Immature natural killer cell (primary cell): ENCODE results near the gene KIRREL1. TPM values are rescaled to one million over a fixed set of nuclear protein-coding genes. Genes with fewer than 3 reads are reported as not detected.

Experiments used
- DNase-seq, 3 donors: peaks; one replicate each; pipeline ENCODE4 v3.0.0; 2022; ENCODE audit warnings: mixed read lengths in 1 of 3
- H3K27ac Mint-ChIP-seq, 6 donors: one replicate each; pipeline ENCODE4 v1.8.0; 2020; ENCODE audit warnings: mixed read lengths in 6 of 6, mild to moderate bottlenecking in 5 of 6, inconsistent platforms in 4 of 6, moderate library complexity in 3 of 6
- H3K27me3 Mint-ChIP-seq, 3 donors: one replicate each; pipeline ENCODE4 v1.8.0; 2020 to 2021; ENCODE audit warnings: low read depth in 3 of 3, mild to moderate bottlenecking in 3 of 3, mixed read lengths in 3 of 3, moderate library complexity in 3 of 3, inconsistent platforms in 1 of 3
- H3K36me3 Mint-ChIP-seq, 3 donors: one replicate each; pipeline ENCODE4 v1.8.0; 2020; ENCODE audit warnings: mixed read lengths in 3 of 3, inconsistent platforms in 2 of 3, mild to moderate bottlenecking in 2 of 3
- H3K4me1 Mint-ChIP-seq, 2 donors: one replicate each; pipeline ENCODE4 v1.8.0; 2020; ENCODE audit warnings: inconsistent platforms in 2 of 2, mild to moderate bottlenecking in 2 of 2, mixed read lengths in 2 of 2, moderate library complexity in 1 of 2
- H3K4me3 Mint-ChIP-seq, 5 donors: one replicate each; pipeline ENCODE4 v1.8.0; 2020; ENCODE audit warnings: mild to moderate bottlenecking in 5 of 5, mixed read lengths in 5 of 5, inconsistent platforms in 3 of 5, moderate library complexity in 3 of 5
- H3K9me3 Mint-ChIP-seq, 6 donors: one replicate each; pipeline ENCODE4 v1.8.0; 2020; ENCODE audit warnings: mild to moderate bottlenecking in 6 of 6, mixed read lengths in 6 of 6, inconsistent platforms in 4 of 6, moderate library complexity in 3 of 6
- polyA plus RNA-seq, 3 donors: library from polyadenylated mRNA; unstranded; fragments of 300-500 nt; fragmentation: Illumina TruSeq; gene quantifications; one replicate each; pipeline ENCODE4 v1.2.3, GENCODE V29; 2021

Gene KIRREL1
- polyA plus RNA-seq, 3 donors from 2014 or later = not detected

DNA sequence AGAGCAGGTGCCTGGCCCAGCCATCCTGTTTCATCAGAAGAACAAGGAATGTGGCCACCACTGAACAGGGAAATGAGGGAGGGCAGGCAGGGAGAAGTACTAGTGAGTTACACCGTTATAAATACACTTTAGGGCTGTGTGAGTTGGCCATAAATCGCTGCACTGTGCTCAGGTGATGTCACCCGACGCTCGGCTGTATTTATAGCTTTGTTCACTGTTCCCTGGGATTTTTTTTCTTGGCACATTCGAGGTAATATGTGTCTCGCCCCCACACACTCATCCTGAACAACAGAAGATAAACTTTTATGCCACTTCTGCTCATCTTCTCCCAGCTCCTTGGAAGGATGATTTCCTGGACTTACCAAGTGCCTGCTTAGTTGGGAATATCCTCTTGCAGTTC, 9.0 kb upstream of the KIRREL1 start:
- Mint-ChIP-seq H3K9me3 (peaks cover 0 to 2% (median 0%) of the 10 kb centered on the region in 6 donors), H3K36me3 (no peaks in the 10 kb centered on the region), H3K4me1 (no peaks in the 10 kb centered on the region), H3K27ac (no peak overlapping the region), H3K27me3 (peaks cover 2 to 6% (median 3%) of the 10 kb centered on the region in 3 donors), H3K4me3 (no peak overlapping the region)
- no peak for DNase-seq

DNA sequence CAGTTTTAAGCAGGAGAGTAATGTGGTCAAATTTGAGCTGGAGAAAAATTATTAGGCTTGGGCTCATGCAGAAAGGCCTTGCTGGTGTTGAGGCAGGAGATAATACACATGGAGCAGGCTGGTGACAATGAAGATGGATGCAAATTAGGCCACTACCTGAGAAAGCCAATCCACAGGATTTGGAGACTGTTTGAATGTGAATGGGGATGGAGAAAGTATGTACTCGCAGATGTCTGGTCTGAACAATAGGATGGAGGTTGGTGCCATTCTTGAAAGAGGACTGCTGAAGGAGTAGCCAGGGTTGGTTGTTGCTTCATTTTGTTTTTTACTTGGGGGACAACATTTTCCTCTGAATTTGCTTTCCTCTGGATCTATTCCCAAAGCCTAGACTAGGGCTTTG, 8.0 kb upstream of the KIRREL1 start:
- Mint-ChIP-seq H3K9me3 (peaks cover 0 to 2% (median 0%) of the 10 kb centered on the region in 6 donors), H3K27ac (no peak overlapping the region), H3K4me1 (no peaks in the 10 kb centered on the region), H3K27me3 (peaks cover 2 to 6% (median 3%) of the 10 kb centered on the region in 3 donors), H3K36me3 (no peaks in the 10 kb centered on the region), H3K4me3 (no peak overlapping the region)
- DNase-seq = no peak

DNA sequence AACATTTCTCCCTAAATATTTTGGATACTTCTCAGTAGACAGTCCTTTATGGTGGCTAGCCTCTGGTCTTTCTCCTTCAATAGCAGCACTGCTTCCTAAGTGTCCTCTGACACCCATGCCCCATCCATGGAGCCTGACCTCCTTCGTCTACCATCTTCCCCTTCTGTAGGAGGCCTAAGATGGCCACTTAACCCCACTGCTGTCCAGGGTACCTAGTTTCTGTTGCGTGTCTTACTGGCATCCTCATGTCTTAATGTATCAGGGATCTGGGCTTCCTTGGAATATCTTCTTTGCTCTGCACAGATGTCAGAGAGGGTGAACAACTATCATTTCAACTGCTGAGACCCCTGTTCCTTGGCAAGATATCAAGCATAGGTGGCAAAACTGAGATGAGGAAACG, 5.4 kb upstream of the KIRREL1 start:
- H3K4me3 Mint-ChIP-seq = no peak overlapping the region
- H3K36me3 Mint-ChIP-seq = no peaks in the 10 kb centered on the region
- DNase-seq = no peak
- H3K27ac Mint-ChIP-seq = no peak overlapping the region
- peaks cover 5 to 12% (median 8%) of the 10 kb centered on the region in 3 donors for H3K27me3 Mint-ChIP-seq
- H3K4me1 Mint-ChIP-seq = peaks cover 1 to 9% of the 10 kb centered on the region in 2 donors
- peaks cover 0 to 2% (median 0%) of the 10 kb centered on the region in 6 donors for H3K9me3 Mint-ChIP-seq

DNA sequence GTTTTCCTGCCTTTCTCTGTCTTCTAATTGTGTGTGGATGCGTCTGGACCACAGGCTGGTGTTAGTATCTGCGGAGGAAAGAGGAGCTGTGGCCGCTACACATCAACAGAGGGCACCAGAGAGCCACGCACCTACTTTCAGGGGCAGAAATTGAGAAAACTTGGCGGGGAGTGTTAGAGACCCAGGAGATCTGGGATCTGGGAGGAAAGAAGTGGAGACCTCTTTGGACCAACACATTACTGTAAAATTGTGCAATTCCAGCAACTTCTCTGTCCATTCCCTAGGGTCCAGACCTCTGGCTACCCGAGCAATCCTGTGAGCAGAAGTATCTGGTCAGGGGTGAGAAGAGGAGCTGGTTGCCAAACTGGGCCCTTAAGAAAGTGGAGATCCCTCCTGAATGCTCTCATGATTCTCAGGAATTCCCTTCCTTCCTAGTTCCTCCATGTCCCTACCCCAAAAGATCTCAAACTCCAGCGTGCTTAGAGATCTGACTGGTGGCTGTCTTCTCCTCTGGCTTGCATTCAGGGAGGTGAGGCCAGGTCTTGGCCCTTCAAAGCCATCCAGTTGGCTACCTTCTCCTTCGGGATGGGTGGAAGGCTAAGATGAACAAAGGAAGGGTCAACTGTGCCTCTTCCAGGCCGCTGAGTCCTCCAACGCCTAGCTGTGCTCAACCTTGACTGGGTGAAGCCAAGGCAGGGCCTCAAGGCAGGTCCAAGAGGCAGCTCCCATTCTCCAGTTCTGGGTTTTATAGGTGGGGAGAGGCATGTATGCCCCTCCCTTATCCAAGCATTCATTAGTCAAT, 1.2 kb upstream of the KIRREL1 start:
- Mint-ChIP-seq H3K9me3 (no peaks in the 10 kb centered on the region), H3K27me3 (peaks cover 9 to 17% (median 9%) of the 10 kb centered on the region in 3 donors), H3K4me1 (peaks cover 7 to 11% of the 10 kb centered on the region in 2 donors), H3K4me3 (peak overlapping the region in 2 of 5 donors; percentile 69 to 71), H3K27ac (no peak overlapping the region), H3K36me3 (no peaks in the 10 kb centered on the region)
- DNase-seq = peak; percentile 10 to 12 (median 10)

- H3K27me3 Mint-ChIP-seq = peaks cover 9 to 17% (median 9%) of the 10 kb centered on the region in 3 donors
- H3K4me3 Mint-ChIP-seq = peak overlapping the region; percentile 20 to 71 (median 69)
- no peaks in the 10 kb centered on the region for H3K9me3 Mint-ChIP-seq
- DNase-seq = no peak
- no peaks in the 10 kb centered on the region for H3K36me3 Mint-ChIP-seq
- H3K27ac Mint-ChIP-seq = no peak overlapping the region
- peaks cover 7 to 11% of the 10 kb centered on the region in 2 donors for H3K4me1 Mint-ChIP-seq
Measured at GRCh38 chr1:157992833-157993146, 655 bp upstream of the KIRREL1 start.

DNA sequence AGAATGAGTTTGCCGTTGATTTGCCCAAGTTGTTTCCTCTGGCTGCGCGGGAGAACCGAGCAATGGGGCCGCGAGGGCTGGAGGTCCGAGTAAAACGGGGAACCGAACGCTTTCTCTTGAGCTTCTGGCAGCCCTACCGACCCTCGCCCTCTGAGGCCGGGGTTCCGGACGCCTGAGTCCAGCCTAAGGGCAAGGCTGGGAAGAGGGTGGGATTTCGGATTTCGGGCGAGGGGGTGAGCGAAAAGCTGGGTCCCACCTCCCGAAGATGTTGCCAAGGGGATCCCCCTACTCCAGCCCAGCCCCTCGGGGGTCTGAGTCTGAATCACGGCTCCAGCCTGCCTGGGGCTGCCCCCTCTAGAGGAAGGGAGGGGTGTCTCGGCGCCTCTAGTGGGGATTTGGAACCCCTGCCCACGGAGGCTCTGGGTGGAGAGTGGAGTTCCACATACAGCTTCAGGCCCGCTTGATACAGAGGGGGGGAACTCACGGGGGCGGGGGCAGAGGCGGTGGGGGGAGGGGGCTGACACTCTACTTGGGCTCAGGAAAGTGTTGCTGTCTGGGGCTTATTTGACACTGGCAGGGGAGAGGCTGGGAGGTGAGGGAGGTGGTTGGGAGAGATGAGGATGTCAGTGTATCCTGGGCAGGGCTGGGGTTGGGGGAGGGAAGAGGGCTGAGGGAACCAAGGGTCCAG, 617 bp downstream of the KIRREL1 start:
- no peaks in the 10 kb centered on the region for H3K36me3 Mint-ChIP-seq

DNA sequence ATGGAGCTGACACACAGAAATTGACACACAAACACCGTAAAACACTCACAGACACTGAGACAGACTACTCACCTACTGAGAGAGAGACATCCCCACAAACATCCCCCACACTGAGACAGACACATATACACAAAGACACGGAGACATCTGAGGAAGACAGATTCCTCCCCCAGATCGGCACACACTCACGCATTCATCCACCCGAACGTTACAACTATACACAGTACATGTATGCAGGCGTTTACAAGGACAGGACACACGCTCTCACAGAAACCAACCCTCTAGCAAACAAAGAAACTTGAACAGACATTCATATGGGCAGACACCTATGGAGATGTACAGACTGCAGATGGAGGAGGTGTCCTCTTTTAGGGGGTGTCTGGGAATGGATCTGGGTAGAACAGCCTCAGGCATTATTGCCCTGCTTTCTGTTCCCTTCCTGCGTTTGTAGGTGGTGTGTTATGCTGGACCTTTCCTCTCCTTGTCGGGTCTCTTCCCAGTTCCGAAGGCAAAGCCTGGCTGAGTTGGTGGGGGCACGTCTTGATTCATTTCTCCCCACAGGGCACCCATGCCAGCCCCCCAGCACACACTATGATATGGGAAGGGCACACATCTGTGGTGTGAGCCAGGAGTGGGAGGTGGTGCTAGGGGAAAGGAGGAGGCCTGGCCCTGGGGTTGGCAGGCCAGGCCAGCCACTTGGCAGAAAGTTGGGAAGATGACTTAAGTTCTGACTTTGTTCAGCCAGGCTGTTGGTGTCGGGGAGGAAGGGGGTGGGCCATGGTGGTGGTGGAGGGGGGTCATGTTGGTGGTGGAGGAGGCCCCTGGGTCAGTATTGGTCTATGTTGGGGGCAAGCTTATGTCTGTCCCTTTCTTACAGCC, 1.5 kb downstream of the KIRREL1 start:
- H3K27ac Mint-ChIP-seq = no peak overlapping the region
- no peak for DNase-seq
- no peaks in the 10 kb centered on the region for H3K9me3 Mint-ChIP-seq
- peaks cover 9 to 17% (median 11%) of the 10 kb centered on the region in 3 donors for H3K27me3 Mint-ChIP-seq
- H3K4me3 Mint-ChIP-seq = peak overlapping the region; percentile 0 to 46 (median 23)
- H3K36me3 Mint-ChIP-seq = no peaks in the 10 kb centered on the region
- peaks cover 7 to 11% of the 10 kb centered on the region in 2 donors for H3K4me1 Mint-ChIP-seq

More for the DNA sequence above, 617 bp downstream of the KIRREL1 start:
- no peak for DNase-seq
- H3K27me3 Mint-ChIP-seq = peaks cover 9 to 17% (median 11%) of the 10 kb centered on the region in 3 donors
- no peak overlapping the region for H3K27ac Mint-ChIP-seq
- peak overlapping the region in 4 of 5 donors; percentile 0 to 46 (median 22) for H3K4me3 Mint-ChIP-seq
- peaks cover 7 to 11% of the 10 kb centered on the region in 2 donors for H3K4me1 Mint-ChIP-seq
- no peaks in the 10 kb centered on the region for H3K9me3 Mint-ChIP-seq

DNA sequence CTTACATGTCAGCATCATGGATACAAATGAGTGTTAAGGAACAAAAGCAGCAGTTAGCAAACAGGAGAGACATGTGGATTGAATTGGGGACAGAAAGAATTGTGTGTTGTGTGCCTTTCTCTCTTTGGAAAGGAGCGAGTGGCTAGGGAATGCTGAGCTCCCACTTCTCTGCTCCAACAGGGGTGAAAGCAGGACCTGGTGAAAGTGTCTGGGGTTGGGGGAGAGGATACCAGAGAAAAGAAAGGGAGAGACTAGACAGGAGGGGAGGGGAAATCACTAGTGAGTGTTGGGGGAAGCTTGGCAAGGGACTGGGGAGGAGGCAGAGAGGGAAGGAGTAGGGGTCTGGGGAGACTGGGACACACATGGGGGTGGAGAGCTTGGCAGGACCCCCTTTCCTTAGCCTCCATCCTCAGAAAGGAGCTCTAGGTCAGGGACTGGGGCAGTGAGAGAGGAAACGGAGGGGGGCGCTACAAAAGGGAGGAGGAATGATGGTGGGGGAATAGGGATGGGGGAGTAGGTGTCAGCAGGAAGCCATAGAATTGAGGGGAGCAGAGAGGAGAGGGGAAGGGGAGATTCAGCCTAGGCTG, 2.2 kb downstream of the KIRREL1 start:
- Mint-ChIP-seq H3K27ac (no peak overlapping the region), H3K4me3 (no peak overlapping the region), H3K9me3 (no peaks in the 10 kb centered on the region), H3K36me3 (no peaks in the 10 kb centered on the region), H3K4me1 (peaks cover 7 to 11% of the 10 kb centered on the region in 2 donors), H3K27me3 (peaks cover 9 to 17% (median 11%) of the 10 kb centered on the region in 3 donors)
- DNase-seq = no peak

- Mint-ChIP-seq H3K36me3 (peaks cover 0 to 2% (median 0%) of the 10 kb centered on the region in 3 donors), H3K27me3 (peaks cover 6 to 17% (median 11%) of the 10 kb centered on the region in 3 donors), H3K4me3 (no peak overlapping the region), H3K27ac (no peak overlapping the region), H3K4me1 (peaks cover 7 to 11% of the 10 kb centered on the region in 2 donors), H3K9me3 (no peaks in the 10 kb centered on the region)
- no peak for DNase-seq
Measured at GRCh38 chr1:157996433-157996832, 3.0 kb downstream of the KIRREL1 start.

DNA sequence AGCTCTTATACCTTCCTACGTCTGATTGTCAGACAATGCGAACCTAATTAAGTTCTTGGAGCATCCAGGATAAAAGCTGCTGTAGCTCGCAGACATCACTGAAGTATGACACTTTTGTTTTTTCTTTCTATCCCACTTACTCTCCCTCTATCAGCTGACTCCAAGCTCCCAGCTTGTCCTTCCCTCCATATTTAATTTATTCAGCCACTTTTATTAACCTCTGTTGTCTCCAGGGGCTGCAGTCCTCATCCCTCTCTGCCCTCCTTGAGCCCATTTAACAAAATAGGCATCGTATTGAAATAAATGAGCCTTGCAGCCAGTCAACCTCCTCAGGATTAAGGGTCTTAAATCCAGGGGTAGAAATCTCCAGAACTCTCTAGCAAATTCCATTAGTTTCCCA, 7.1 kb downstream of the KIRREL1 start:
- Mint-ChIP-seq H3K27me3 (peaks cover 2 to 6% (median 5%) of the 10 kb centered on the region in 3 donors), H3K36me3 (peaks cover 0 to 3% (median 0%) of the 10 kb centered on the region in 3 donors), H3K4me1 (no peaks in the 10 kb centered on the region), H3K9me3 (no peaks in the 10 kb centered on the region), H3K4me3 (no peak overlapping the region), H3K27ac (no peak overlapping the region)
- no peak for DNase-seq

- Mint-ChIP-seq H3K27ac (no peak overlapping the region), H3K4me1 (no peaks in the 10 kb centered on the region), H3K27me3 (peaks cover 0 to 6% (median 3%) of the 10 kb centered on the region in 3 donors), H3K9me3 (no peaks in the 10 kb centered on the region), H3K36me3 (peaks cover 0 to 3% (median 0%) of the 10 kb centered on the region in 3 donors), H3K4me3 (no peak overlapping the region)
- no peak for DNase-seq
Measured at GRCh38 chr1:158002022-158002630, 8.7 kb downstream of the KIRREL1 start.

GRCh38 chr1:158002631-158003405, 9.4 kb downstream of the KIRREL1 start:
- Mint-ChIP-seq H3K4me1 (no peaks in the 10 kb centered on the region), H3K4me3 (no peak overlapping the region), H3K36me3 (peaks cover 0 to 3% (median 0%) of the 10 kb centered on the region in 3 donors), H3K9me3 (no peaks in the 10 kb centered on the region), H3K27ac (no peak overlapping the region), H3K27me3 (peaks cover 0 to 6% (median 3%) of the 10 kb centered on the region in 3 donors)
- no peak for DNase-seq
